ENCODE measurements around the gene CPB2.

Gene CPB2

DNA sequence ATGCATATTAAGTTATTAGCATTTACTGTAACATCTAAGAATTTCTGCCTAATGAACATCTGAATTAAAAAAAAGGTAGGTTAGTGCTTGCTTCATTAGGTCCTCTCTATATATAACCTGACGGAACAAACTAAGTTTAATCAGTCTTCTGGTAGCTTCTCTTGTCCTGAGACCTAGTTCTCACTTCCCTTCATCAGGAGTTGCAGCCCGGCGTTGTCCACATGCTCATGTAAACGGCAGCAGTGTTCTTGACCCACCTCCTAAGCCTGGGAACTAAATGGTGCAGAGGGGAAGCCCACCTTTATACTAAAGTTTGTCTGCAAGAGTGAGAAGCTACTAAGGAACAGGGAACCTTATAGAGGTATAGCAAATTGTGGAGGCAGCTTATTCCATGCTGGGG is 31.9 kb upstream of the CPB2 start:
- H3K27me3 ChIP-seq (ENCODE audit: insufficient read depth, low read length, poor library complexity, severe bottlenecking), result no peaks in the 10 kb centered on the region
- peaks cover 4% of the 10 kb centered on the region for H3K4me1 ChIP-seq (ENCODE audit: insufficient read depth, low read length, poor library complexity, severe bottlenecking)
- H3F3A ChIP-seq (ENCODE audit: low read depth), result no peaks in the 10 kb centered on the region
- TF ChIP-seq EZH2phosphoT487 (IDR thresholded peaks at IDR 0.05; ENCODE audit: borderline replicate concordance), result no peak
- TF ChIP-seq CTCF (conservative IDR thresholded peaks at IDR 0.05; ENCODE audit: low read length), result no peak
- no peak overlapping the region for H3K4me3 ChIP-seq (ENCODE audit: low read length, poor library complexity, severe bottlenecking)
- no peak overlapping the region for H3K9ac ChIP-seq (ENCODE audit: low read depth, low read length, poor library complexity, severe bottlenecking)
- H3K9me2 ChIP-seq (replicated peaks; ENCODE audit: low read depth, low read length), result no peaks in the 10 kb centered on the region
- peaks cover 97% of the 10 kb centered on the region for H3K36me3 ChIP-seq (ENCODE audit: insufficient read depth, low read length)
- no peak overlapping the region for H3K4me2 ChIP-seq (ENCODE audit: low read depth, low read length, poor library complexity, severe bottlenecking)
- H4K20me1 ChIP-seq (ENCODE audit: insufficient read depth, low read length, poor library complexity, severe bottlenecking), result peaks cover 10% of the 10 kb centered on the region
- no peaks in the 10 kb centered on the region for H3K9me3 ChIP-seq (ENCODE audit: insufficient read depth, low read depth, low read length)
- H3K79me2 ChIP-seq (ENCODE audit: insufficient read depth, low read length), result peaks cover 7% of the 10 kb centered on the region
- no peak overlapping the region for H2AFZ ChIP-seq (ENCODE audit: low read length)

DNA sequence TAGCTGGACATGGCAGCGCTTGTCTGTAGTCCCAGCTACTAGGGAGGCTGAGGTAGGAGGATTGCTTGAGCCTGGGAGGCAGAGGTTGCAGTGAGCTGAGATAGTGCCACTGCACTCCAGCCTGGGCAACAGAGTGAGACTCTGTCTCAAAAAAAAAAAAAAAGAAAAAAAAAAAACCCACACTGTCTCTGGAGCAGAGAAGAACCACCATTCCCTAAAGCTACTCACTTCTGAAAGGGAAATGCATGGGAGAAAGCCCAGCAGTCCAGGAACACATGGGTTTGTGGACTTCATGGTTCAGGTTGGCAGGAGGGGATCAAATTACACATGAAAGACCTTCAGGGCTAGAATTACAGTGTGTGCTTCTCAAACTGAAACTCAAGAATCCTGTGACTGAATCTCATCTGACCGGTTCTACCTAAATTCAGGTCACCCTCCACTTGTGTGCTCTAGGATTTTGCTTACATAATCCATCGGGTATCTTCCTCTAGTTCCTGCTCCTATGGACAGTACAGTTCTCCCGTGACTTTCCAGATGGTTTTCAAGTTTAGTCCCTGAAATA is 30.2 kb upstream of the CPB2 start:
- no peak overlapping the region for H3K4me3 ChIP-seq (ENCODE audit: low read length, poor library complexity, severe bottlenecking)
- peaks cover 3% of the 10 kb centered on the region; the same call in 1 of the 2 replicates for H3K79me2 ChIP-seq (ENCODE audit: insufficient read depth, low read length)
- TF ChIP-seq CTCF (conservative IDR thresholded peaks at IDR 0.05; ENCODE audit: low read length) (no peak), EZH2phosphoT487 (IDR thresholded peaks at IDR 0.05; ENCODE audit: borderline replicate concordance) (no peak)
- peaks cover 4% of the 10 kb centered on the region for H3K4me1 ChIP-seq (ENCODE audit: insufficient read depth, low read length, poor library complexity, severe bottlenecking)
- H3K9me3 ChIP-seq (ENCODE audit: insufficient read depth, low read depth, low read length), result no peaks in the 10 kb centered on the region
- no peak overlapping the region for H3K9ac ChIP-seq (ENCODE audit: low read depth, low read length, poor library complexity, severe bottlenecking)
- no peaks in the 10 kb centered on the region for H3K9me2 ChIP-seq (replicated peaks; ENCODE audit: low read depth, low read length)
- H3F3A ChIP-seq (ENCODE audit: low read depth), result no peaks in the 10 kb centered on the region
- no peaks in the 10 kb centered on the region for H3K27me3 ChIP-seq (ENCODE audit: insufficient read depth, low read length, poor library complexity, severe bottlenecking)
- no peak overlapping the region for H2AFZ ChIP-seq (ENCODE audit: low read length)
- peaks cover 97% of the 10 kb centered on the region for H3K36me3 ChIP-seq (ENCODE audit: insufficient read depth, low read length)
- no peak overlapping the region for H3K4me2 ChIP-seq (ENCODE audit: low read depth, low read length, poor library complexity, severe bottlenecking)
- peaks cover 3% of the 10 kb centered on the region for H4K20me1 ChIP-seq (ENCODE audit: insufficient read depth, low read length, poor library complexity, severe bottlenecking)

DNA sequence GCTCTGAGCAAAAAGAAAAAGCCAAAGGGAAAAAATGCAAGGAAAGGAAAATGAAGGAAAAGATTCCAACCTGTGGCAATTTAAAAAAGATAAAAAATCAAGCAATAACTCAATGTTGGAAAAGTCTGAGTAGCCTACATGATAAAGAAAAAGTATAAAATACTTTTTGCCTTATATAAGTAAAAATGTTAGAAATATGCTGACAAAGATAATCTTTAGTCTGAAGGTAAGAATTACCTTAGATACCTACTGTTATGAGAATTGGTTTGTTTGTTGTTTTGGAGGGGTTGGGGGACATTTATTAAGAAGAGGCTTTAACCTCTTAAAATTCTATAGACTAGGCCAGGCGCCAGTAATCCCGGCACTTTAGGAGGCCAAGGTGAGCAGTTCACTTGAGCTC is 29.7 kb upstream of the CPB2 start:
- Histone ChIP-seq H3K27me3 (ENCODE audit: insufficient read depth, low read length, poor library complexity, severe bottlenecking) (no peaks in the 10 kb centered on the region), H3K4me3 (ENCODE audit: low read length, poor library complexity, severe bottlenecking) (no peak overlapping the region), H3F3A (ENCODE audit: low read depth) (no peaks in the 10 kb centered on the region), H2AFZ (ENCODE audit: low read length) (no peak overlapping the region), H3K36me3 (ENCODE audit: insufficient read depth, low read length) (peaks cover 97% of the 10 kb centered on the region), H3K4me1 (ENCODE audit: insufficient read depth, low read length, poor library complexity, severe bottlenecking) (peaks cover 4% of the 10 kb centered on the region), H3K9me3 (ENCODE audit: insufficient read depth, low read depth, low read length) (no peaks in the 10 kb centered on the region), H3K4me2 (ENCODE audit: low read depth, low read length, poor library complexity, severe bottlenecking) (no peak overlapping the region), H4K20me1 (ENCODE audit: insufficient read depth, low read length, poor library complexity, severe bottlenecking) (no peaks in the 10 kb centered on the region), H3K79me2 (ENCODE audit: insufficient read depth, low read length) (no peaks in the 10 kb centered on the region), H3K9me2 (replicated peaks; ENCODE audit: low read depth, low read length) (no peaks in the 10 kb centered on the region), H3K9ac (ENCODE audit: low read depth, low read length, poor library complexity, severe bottlenecking) (no peak overlapping the region)
- TF ChIP-seq EZH2phosphoT487 (IDR thresholded peaks at IDR 0.05; ENCODE audit: borderline replicate concordance) (no peak), CTCF (conservative IDR thresholded peaks at IDR 0.05; ENCODE audit: low read length) (no peak)

All from Loucy (cell line).